HUES64 (cell line): ENCODE data around the gene RNASE13.

ENCODE experiments used
- H3K27ac ChIP-seq: 2 replicates; pipeline ENCODE4 v1.7.0; 2013; ENCODE audit warnings: low read depth, low read length, inconsistent platforms
- H3K27me3 ChIP-seq: 2 replicates; pipeline ENCODE4 v1.6.1; 2013; ENCODE audit warnings: mild to moderate bottlenecking, low read length; ENCODE audit not compliant: insufficient read depth
- H3K36me3 ChIP-seq: 2 replicates; pipeline ENCODE4 v1.6.1; 2013; ENCODE audit warnings: mild to moderate bottlenecking, low read length; ENCODE audit not compliant: insufficient read depth
- H3K4me1 ChIP-seq: 2 replicates; pipeline ENCODE4 v1.6.1; 2013; ENCODE audit warnings: mild to moderate bottlenecking, low read length, moderate library complexity; ENCODE audit not compliant: insufficient read depth
- H3K4me3 ChIP-seq: 2 replicates; pipeline ENCODE4 v1.5.1; 2013; ENCODE audit warnings: mild to moderate bottlenecking, low read length, moderate library complexity
- H3K9ac ChIP-seq: 2 replicates; pipeline ENCODE4 v1.6.1; 2013; ENCODE audit warnings: mild to moderate bottlenecking, low read depth, low read length
- H3K9me3 ChIP-seq: 2 replicates; pipeline ENCODE4 v1.6.1; 2013; ENCODE audit warnings: low read depth, low read length; ENCODE audit not compliant: insufficient read depth
- WGBS: fragments of 150-250, 120-280 bp; methylation state at CpG from one replicate; pipeline ENCODE4 v1.1.7; 2013; ENCODE audit warnings: missing lambda C conversion rate; 5-methylcytosine and 5-hydroxymethylcytosine counted together

Gene RNASE13

GRCh38 chr14:21072781-21073339 lies 38.3 kb upstream of the RNASE13 start:
- Histone ChIP-seq H3K4me3 (no peak overlapping the region), H3K36me3 (peaks cover 55% of the 10 kb centered on the region), H3K4me1 (peaks cover 14% of the 10 kb centered on the region), H3K9me3 (no peaks in the 10 kb centered on the region), H3K27me3 (peaks cover 9% of the 10 kb centered on the region), H3K9ac (no peak overlapping the region), H3K27ac (no peak overlapping the region)
- WGBS, result 95% methylated on average over 9 of the region's 9 CpGs

- Histone ChIP-seq H3K9me3 (no peaks in the 10 kb centered on the region), H3K9ac (peak overlapping the region; percentile 37; the same call in 1 of the 2 replicates), H3K27ac (peak overlapping the region; percentile 90), H3K4me3 (peak overlapping the region; percentile 80), H3K36me3 (peaks cover 47% of the 10 kb centered on the region), H3K4me1 (peaks cover 14% of the 10 kb centered on the region), H3K27me3 (peaks cover 16% of the 10 kb centered on the region)
- 27% methylated on average over 4 of the region's 4 CpGs for WGBS
Measured at GRCh38 chr14:21072031-21072473, 37.4 kb upstream of the RNASE13 start.

- Histone ChIP-seq H3K36me3 (peaks cover 41% of the 10 kb centered on the region), H3K4me3 (peak overlapping the region; percentile 80), H3K27ac (peak overlapping the region; percentile 90), H3K27me3 (peaks cover 17% of the 10 kb centered on the region), H3K9me3 (no peaks in the 10 kb centered on the region), H3K9ac (peak overlapping the region; percentile 69), H3K4me1 (peaks cover 14% of the 10 kb centered on the region)
- under 1% methylated on average over 37 of the region's 37 CpGs for WGBS
Measured at GRCh38 chr14:21071225-21072030, 36.8 kb upstream of the RNASE13 start.

- Histone ChIP-seq H3K36me3 (peaks cover 34% of the 10 kb centered on the region), H3K4me1 (peaks cover 14% of the 10 kb centered on the region), H3K4me3 (peak overlapping the region; percentile 80), H3K9ac (peak overlapping the region; percentile 69), H3K27ac (peak overlapping the region; percentile 90), H3K27me3 (peaks cover 17% of the 10 kb centered on the region), H3K9me3 (no peaks in the 10 kb centered on the region)
- WGBS, result under 1% methylated on average over 23 of the region's 23 CpGs
Measured at GRCh38 chr14:21070610-21071224, 36.1 kb upstream of the RNASE13 start.

- Histone ChIP-seq H3K9ac (peak within 1 kb of the TSS; percentile 76), H3K27me3 (peaks cover 17% of the 10 kb centered on the region), H3K36me3 (peaks cover 28% of the 10 kb centered on the region), H3K27ac (peak within 1 kb of the TSS; percentile 90), H3K4me3 (peak within 1 kb of the TSS; percentile 80), H3K9me3 (no peaks in the 10 kb centered on the region), H3K4me1 (peaks cover 14% of the 10 kb centered on the region)
- WGBS, result under 1% methylated on average over 63 of the region's 63 CpGs
Measured at GRCh38 chr14:21070083-21070609, 35.5 kb upstream of the RNASE13 start, which contains the start of gene ARHGEF40. Gene ARHGEF40, plus strand, starts transcription at chr14:21070304. Its CDS starts 93 bp downstream, at chr14:21070397.

GRCh38 chr14:21069388-21070082 lies 34.9 kb upstream of the RNASE13 start:
- peak overlapping the region; percentile 81 for H3K27ac ChIP-seq
- no peaks in the 10 kb centered on the region for H3K9me3 ChIP-seq
- peak overlapping the region; percentile 80 for H3K4me3 ChIP-seq
- peaks cover 22% of the 10 kb centered on the region for H3K36me3 ChIP-seq
- peaks cover 17% of the 10 kb centered on the region for H3K27me3 ChIP-seq
- under 1% methylated on average over 38 of the region's 40 CpGs for WGBS
- H3K4me1 ChIP-seq, result peaks cover 14% of the 10 kb centered on the region
- peak overlapping the region; percentile 76 for H3K9ac ChIP-seq

- H3K4me1 ChIP-seq, result peaks cover 16% of the 10 kb centered on the region
- under 1% methylated on average over 45 of the region's 45 CpGs for WGBS
- peak overlapping the region; percentile 80 for H3K4me3 ChIP-seq
- peaks cover 17% of the 10 kb centered on the region for H3K27me3 ChIP-seq
- peak overlapping the region; percentile 52 for H3K27ac ChIP-seq
- no peaks in the 10 kb centered on the region for H3K9me3 ChIP-seq
- peaks cover 15% of the 10 kb centered on the region for H3K36me3 ChIP-seq
- peak overlapping the region; percentile 76 for H3K9ac ChIP-seq
Measured at GRCh38 chr14:21068521-21069387, 34.1 kb upstream of the RNASE13 start.

- Histone ChIP-seq H3K27me3 (peaks cover 17% of the 10 kb centered on the region), H3K9me3 (no peaks in the 10 kb centered on the region), H3K9ac (no peak overlapping the region), H3K27ac (no peak overlapping the region), H3K36me3 (no peaks in the 10 kb centered on the region), H3K4me3 (no peak overlapping the region), H3K4me1 (peaks cover 13% of the 10 kb centered on the region)
- 84% methylated on average over 5 of the region's 7 CpGs for WGBS
Measured at GRCh38 chr14:21066882-21067502, 32.4 kb upstream of the RNASE13 start.

GRCh38 chr14:21063479-21063878 lies 28.9 kb upstream of the RNASE13 start:
- no peak overlapping the region for H3K27ac ChIP-seq
- peaks cover 10% of the 10 kb centered on the region for H3K4me1 ChIP-seq
- H3K27me3 ChIP-seq, result peaks cover 12% of the 10 kb centered on the region
- no peak overlapping the region for H3K9ac ChIP-seq
- H3K36me3 ChIP-seq, result no peaks in the 10 kb centered on the region
- H3K9me3 ChIP-seq, result no peaks in the 10 kb centered on the region
- WGBS, result 62% methylated on average over 3 of the region's 3 CpGs
- no peak overlapping the region for H3K4me3 ChIP-seq

GRCh38 chr14:21061347-21061668 lies 26.7 kb upstream of the RNASE13 start:
- no peaks in the 10 kb centered on the region for H3K27me3 ChIP-seq
- H3K9ac ChIP-seq, result no peak overlapping the region
- H3K36me3 ChIP-seq, result no peaks in the 10 kb centered on the region
- H3K9me3 ChIP-seq, result no peaks in the 10 kb centered on the region
- H3K4me1 ChIP-seq, result peaks cover 10% of the 10 kb centered on the region
- no peak overlapping the region for H3K27ac ChIP-seq
- WGBS, result 88% methylated on average over 3 of the region's 3 CpGs
- no peak overlapping the region for H3K4me3 ChIP-seq
